ENCODE results near the gene KLF18. TPM values are rescaled to one million over a fixed set of nuclear protein-coding genes. Genes with fewer than 3 reads are reported as not detected.

Gene KLF18
- polyA plus RNA-seq, 3 donors: not detected

DNA sequence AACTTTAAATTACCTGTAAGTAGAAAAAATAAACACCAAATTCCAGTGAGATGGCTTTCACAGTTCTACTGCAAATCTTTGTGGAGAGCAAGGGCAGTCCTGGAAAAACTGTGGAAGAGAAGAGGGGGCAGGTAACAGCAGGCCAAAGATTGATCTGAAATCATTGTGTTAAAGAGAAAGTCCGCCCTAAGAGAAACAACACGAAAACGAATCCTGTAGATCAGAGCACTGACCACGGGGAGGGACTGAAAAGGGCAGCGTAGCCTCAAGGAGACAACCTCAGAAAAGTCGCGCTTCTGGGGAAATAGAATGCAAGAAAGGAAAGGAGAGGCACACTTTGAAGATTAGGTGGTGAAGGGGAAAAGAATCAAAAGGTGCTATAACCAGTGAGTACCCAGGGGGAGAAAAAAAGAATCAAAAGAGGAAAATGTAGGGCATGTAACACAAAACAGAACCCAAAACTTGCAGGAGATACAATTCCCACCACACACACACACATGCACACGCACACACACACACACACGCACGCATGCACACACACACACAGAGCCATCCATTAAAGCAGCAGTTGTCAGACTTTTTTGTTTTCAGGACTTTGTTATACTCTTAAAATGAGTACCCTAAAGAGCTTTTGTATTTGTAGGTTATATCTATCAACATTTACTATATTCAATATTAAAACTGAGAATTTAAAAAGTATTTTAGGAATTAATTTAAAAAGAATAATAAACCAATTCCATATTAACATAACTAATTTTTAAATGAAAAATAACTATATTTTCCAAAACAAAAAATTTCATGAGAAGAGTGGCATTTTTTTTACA, 50.8 kb downstream of the KLF18 start:
- intact Hi-C loops (cut with micrococcal nuclease): no loop called here

GRCh38 chr1:44089371-44090048, 51.9 kb downstream of the KLF18 start:
- H3K4me3 ChIP-seq (replicated peaks in 1 of 3; ENCODE audit: low read depth in 2 of 3, low read length in 3 of 3): no peak overlapping the region
- no peaks in the 10 kb centered on the region for H4K20me1 ChIP-seq (ENCODE audit: insufficient read depth, low read length)
- no peak overlapping the region for H3K9ac ChIP-seq (ENCODE audit: insufficient read depth, low read length, poor library complexity, severe bottlenecking)
- H3K36me3 ChIP-seq (replicated peaks in 1 of 2; ENCODE audit: control insufficient read depth in 1 of 2, insufficient read depth in 2 of 2, low read length in 2 of 2): no peaks in the 10 kb centered on the region
- Mint-ChIP-seq H3K36me3 (no peaks in the 10 kb centered on the region), H3K27me3 (ENCODE audit: low read depth in 3 of 3) (peaks cover 3 to 5% (median 3%) of the 10 kb centered on the region in 3 donors), H3K9me3 (no peaks in the 10 kb centered on the region), H3K4me3 (no peak overlapping the region), H3K27ac (no peak overlapping the region), H3K4me1 (no peaks in the 10 kb centered on the region)
- no peaks in the 10 kb centered on the region for H3K9me3 ChIP-seq (replicated peaks in 1 of 2; ENCODE audit: control insufficient read depth in 1 of 2, insufficient read depth in 1 of 2, low read length in 2 of 2)
- TF ChIP-seq, protein P1, sequence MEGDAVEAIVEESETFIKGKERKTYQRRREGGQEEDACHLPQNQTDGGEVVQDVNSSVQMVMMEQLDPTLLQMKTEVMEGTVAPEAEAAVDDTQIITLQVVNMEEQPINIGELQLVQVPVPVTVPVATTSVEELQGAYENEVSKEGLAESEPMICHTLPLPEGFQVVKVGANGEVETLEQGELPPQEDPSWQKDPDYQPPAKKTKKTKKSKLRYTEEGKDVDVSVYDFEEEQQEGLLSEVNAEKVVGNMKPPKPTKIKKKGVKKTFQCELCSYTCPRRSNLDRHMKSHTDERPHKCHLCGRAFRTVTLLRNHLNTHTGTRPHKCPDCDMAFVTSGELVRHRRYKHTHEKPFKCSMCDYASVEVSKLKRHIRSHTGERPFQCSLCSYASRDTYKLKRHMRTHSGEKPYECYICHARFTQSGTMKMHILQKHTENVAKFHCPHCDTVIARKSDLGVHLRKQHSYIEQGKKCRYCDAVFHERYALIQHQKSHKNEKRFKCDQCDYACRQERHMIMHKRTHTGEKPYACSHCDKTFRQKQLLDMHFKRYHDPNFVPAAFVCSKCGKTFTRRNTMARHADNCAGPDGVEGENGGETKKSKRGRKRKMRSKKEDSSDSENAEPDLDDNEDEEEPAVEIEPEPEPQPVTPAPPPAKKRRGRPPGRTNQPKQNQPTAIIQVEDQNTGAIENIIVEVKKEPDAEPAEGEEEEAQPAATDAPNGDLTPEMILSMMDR (IDR thresholded peaks at IDR 0.05): no peak
- WGBS (ENCODE audit: insufficient coverage): 94% methylated on average over 6 of the region's 13 CpGs
- no peaks in the 10 kb centered on the region for H3K27me3 ChIP-seq (ENCODE audit: control insufficient read depth in 2 of 2, insufficient read depth in 2 of 2, low read length in 2 of 2)
- H2AFZ ChIP-seq (ENCODE audit: insufficient read depth, low read depth, low read length, poor library complexity, severe bottlenecking): no peak overlapping the region
- no peak for DNase-seq
- H3K27ac ChIP-seq (ENCODE audit: low read depth in 1 of 2, low read length in 2 of 2): no peak overlapping the region
- H3K79me2 ChIP-seq (ENCODE audit: insufficient read depth, low read length): no peaks in the 10 kb centered on the region
- H3K4me2 ChIP-seq (replicated peaks; ENCODE audit: extremely low read depth, low read length, poor library complexity, severe bottlenecking): no peak overlapping the region
- intact Hi-C loops (cut with micrococcal nuclease): no loop called here
- no peaks in the 10 kb centered on the region for H3K4me1 ChIP-seq (ENCODE audit: control insufficient read depth in 1 of 2, insufficient read depth in 2 of 2, low read length in 2 of 2)

More for the DNA sequence above, 50.8 kb downstream of the KLF18 start:
- Histone ChIP-seq H3K9ac (ENCODE audit: insufficient read depth, low read length, poor library complexity, severe bottlenecking) (no peak overlapping the region), H3K79me2 (ENCODE audit: insufficient read depth, low read length) (no peaks in the 10 kb centered on the region), H3K4me1 (ENCODE audit: control insufficient read depth in 1 of 2, insufficient read depth in 2 of 2, low read length in 2 of 2) (no peaks in the 10 kb centered on the region), H3K9me3 (replicated peaks in 1 of 2; ENCODE audit: control insufficient read depth in 1 of 2, insufficient read depth in 1 of 2, low read length in 2 of 2) (no peaks in the 10 kb centered on the region), H4K20me1 (ENCODE audit: insufficient read depth, low read length) (no peaks in the 10 kb centered on the region), H3K27me3 (ENCODE audit: control insufficient read depth in 2 of 2, insufficient read depth in 2 of 2, low read length in 2 of 2) (no peaks in the 10 kb centered on the region), H3K4me3 (replicated peaks in 1 of 3; ENCODE audit: low read depth in 2 of 3, low read length in 3 of 3) (no peak overlapping the region), H3K36me3 (replicated peaks in 1 of 2; ENCODE audit: control insufficient read depth in 1 of 2, insufficient read depth in 2 of 2, low read length in 2 of 2) (no peaks in the 10 kb centered on the region), H2AFZ (ENCODE audit: insufficient read depth, low read depth, low read length, poor library complexity, severe bottlenecking) (no peak overlapping the region), H3K4me2 (replicated peaks; ENCODE audit: extremely low read depth, low read length, poor library complexity, severe bottlenecking) (no peak overlapping the region), H3K27ac (ENCODE audit: low read depth in 1 of 2, low read length in 2 of 2) (no peak overlapping the region)
- TF ChIP-seq, protein P1 (IDR thresholded peaks at IDR 0.05): no peak
- Mint-ChIP-seq H3K9me3 (peaks cover 0 to under 1% (median 0%) of the 10 kb centered on the region in 7 donors), H3K4me3 (no peak overlapping the region), H3K27ac (no peak overlapping the region), H3K4me1 (no peaks in the 10 kb centered on the region), H3K27me3 (ENCODE audit: low read depth in 3 of 3) (peaks cover 3 to 5% (median 5%) of the 10 kb centered on the region in 3 donors), H3K36me3 (no peaks in the 10 kb centered on the region)
- 89% methylated on average over 7 of the region's 10 CpGs for WGBS (ENCODE audit: insufficient coverage)
- no peak for DNase-seq

Small RNA genes lying within 50 kb of the gene (small RNA-seq; reads per million reads assigned to genes)
- not detected for gene AL035417.1 (ENCODE audit: insufficient read length, low read depth)
- gene OOSP1P1 (ENCODE audit: insufficient read length, low read depth): not detected
- not detected for gene RF00019 (ENCODE audit: insufficient read length, low read depth)
- gene RN7SL479P (ENCODE audit: insufficient read length, low read depth): not detected

Other genes starting within 250 kb of the KLF18 start
- gene ARTN, start 207.8 kb downstream of the KLF18 start, polyA plus RNA-seq: under 1 TPM in 1 of 3 donors, not detected in 2; 0.15 TPM
- gene IPO13, start 194.7 kb downstream of the KLF18 start, polyA plus RNA-seq: 10 to 100 TPM; 10.1 to 20.4 (median 10.6) TPM
- gene DPH2, start 171.6 kb downstream of the KLF18 start, polyA plus RNA-seq: 10 to 100 TPM; 13.0 to 23.6 (median 14.1) TPM
- gene ATP6V0B, start 166.7 kb downstream of the KLF18 start, polyA plus RNA-seq: 1,000 to 10,000 TPM in 1 of 3 donors, 100 to 1,000 TPM in 2; 465 to 1,219 (median 954) TPM
- gene B4GALT2, start 162.4 kb downstream of the KLF18 start, polyA plus RNA-seq: under 1 TPM in 2 of 3 donors, not detected in 1; 0.30 to 0.35 TPM
- gene CCDC24, start 150.0 kb downstream of the KLF18 start, polyA plus RNA-seq: 1 to 10 TPM; 1.1 to 3.0 (median 1.9) TPM
- not detected for gene SLC6A9, start 110.2 kb downstream of the KLF18 start, polyA plus RNA-seq
- not detected for gene KLF17, start 22.8 kb downstream of the KLF18 start, polyA plus RNA-seq
- gene DMAP1, start 71.8 kb upstream of the KLF18 start, polyA plus RNA-seq: 10 to 100 TPM; 18.9 to 51.4 (median 21.3) TPM
- gene ERI3, start 213.6 kb upstream of the KLF18 start, polyA plus RNA-seq: 10 to 100 TPM; 26.4 to 35.0 (median 26.6) TPM

Measured in CD14-positive monocyte (primary cell).